GM13976 (cell line): Measurements from ENCODE around the gene SPATA16.
"Not testable (repeated sequence)": the region's sequence is repeated elsewhere in the genome, so short reads cannot be mapped to it uniquely, and the experiment has no call there.

Source experiments
- DNase-seq: peaks from one replicate; pipeline ENCODE4 v3.0.0; 2012; ENCODE audit warnings: low spot score
- in situ Hi-C: fragments of 300-500 bp; cut with MboI; formaldehyde crosslinking; loops from one replicate; pipeline ENCODE4 v1.12.0; 2022; ENCODE audit warnings: low sequenced_read_pairs, mixed read lengths, inconsistent platforms; ENCODE audit not compliant: unreplicated experiment
- TF ChIP-seq, protein P1 (sequence below): IDR thresholded peaks from 2 replicates; pipeline ENCODE4 v1.5.1; 2012; ENCODE audit warnings: borderline replicate concordance, mild to moderate bottlenecking; ENCODE audit not compliant: insufficient read depth; ENCODE audit errors: extremely low read depth, missing control alignments, control extremely low read depth

SPATA16 gene

DNA sequence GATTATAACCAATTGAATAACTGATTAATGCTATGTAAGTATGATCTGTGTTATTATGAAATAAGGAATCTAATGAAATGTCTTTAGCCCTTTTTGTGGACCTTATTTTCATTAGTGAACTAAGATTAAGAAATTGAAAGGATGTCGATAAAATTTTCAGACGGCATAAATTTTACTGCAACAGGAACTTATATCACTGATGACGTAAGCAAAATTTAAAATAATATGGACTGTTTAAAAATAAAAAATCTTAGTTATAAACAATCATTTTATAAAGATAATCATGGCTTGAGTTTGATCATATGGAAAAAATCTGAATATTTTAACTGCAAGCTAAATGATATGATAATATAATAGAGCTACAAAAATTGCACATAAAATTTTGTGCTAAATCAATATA, 112.7 kb downstream of the SPATA16 start:
- no peak for DNase-seq
- in situ Hi-C loops, result no loop called here

DNA sequence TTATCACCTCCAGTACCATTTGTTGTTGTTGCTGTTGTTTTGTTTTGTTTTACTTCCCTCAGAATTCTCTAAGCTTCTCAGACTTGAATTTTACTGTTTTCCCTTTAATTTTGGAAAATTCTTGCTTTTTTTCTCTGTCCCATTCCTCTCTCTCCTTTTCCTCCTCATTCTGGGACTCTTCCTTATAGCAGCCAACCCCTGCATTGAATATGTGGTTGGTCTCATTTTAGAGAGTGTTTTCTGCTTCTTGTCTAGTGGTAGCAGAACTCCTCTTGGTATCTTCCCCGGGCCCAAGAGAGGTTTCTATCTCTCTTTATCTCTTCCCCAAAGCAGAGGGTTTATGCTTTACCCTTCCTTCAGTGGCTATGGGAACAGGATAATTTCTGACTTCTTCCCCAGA, 113.6 kb downstream of the SPATA16 start:
- in situ Hi-C loops, result no loop called here

More for the DNA sequence above, 112.7 kb downstream of the SPATA16 start:
- TF ChIP-seq, protein P1, sequence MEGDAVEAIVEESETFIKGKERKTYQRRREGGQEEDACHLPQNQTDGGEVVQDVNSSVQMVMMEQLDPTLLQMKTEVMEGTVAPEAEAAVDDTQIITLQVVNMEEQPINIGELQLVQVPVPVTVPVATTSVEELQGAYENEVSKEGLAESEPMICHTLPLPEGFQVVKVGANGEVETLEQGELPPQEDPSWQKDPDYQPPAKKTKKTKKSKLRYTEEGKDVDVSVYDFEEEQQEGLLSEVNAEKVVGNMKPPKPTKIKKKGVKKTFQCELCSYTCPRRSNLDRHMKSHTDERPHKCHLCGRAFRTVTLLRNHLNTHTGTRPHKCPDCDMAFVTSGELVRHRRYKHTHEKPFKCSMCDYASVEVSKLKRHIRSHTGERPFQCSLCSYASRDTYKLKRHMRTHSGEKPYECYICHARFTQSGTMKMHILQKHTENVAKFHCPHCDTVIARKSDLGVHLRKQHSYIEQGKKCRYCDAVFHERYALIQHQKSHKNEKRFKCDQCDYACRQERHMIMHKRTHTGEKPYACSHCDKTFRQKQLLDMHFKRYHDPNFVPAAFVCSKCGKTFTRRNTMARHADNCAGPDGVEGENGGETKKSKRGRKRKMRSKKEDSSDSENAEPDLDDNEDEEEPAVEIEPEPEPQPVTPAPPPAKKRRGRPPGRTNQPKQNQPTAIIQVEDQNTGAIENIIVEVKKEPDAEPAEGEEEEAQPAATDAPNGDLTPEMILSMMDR, result no peak

DNA sequence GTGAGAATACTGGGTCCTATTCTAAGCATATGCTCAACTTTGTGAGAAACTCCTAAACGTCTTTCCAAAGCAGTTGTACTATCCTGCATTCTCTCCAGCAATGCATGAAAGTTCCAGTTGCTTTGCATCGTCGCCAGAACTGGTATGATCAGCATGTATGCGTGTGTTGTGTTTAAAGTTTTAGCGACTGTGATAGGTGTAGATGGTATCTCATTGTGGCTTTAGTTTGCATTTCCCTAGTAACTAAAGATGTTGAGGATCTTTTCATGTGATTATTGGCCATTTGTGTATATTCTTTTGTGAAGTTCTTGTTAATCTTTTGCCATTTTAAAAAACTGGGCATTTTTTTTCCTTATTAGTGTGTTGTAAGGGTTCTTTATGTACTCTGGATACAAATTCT, 115.1 kb downstream of the SPATA16 start:
- TF ChIP-seq, protein P1, result no peak
- DNase-seq, result no peak
- in situ Hi-C loops, result no loop called here

More for the DNA sequence above, 113.6 kb downstream of the SPATA16 start:
- DNase-seq, result no peak
- TF ChIP-seq, protein P1, result no peak

DNA sequence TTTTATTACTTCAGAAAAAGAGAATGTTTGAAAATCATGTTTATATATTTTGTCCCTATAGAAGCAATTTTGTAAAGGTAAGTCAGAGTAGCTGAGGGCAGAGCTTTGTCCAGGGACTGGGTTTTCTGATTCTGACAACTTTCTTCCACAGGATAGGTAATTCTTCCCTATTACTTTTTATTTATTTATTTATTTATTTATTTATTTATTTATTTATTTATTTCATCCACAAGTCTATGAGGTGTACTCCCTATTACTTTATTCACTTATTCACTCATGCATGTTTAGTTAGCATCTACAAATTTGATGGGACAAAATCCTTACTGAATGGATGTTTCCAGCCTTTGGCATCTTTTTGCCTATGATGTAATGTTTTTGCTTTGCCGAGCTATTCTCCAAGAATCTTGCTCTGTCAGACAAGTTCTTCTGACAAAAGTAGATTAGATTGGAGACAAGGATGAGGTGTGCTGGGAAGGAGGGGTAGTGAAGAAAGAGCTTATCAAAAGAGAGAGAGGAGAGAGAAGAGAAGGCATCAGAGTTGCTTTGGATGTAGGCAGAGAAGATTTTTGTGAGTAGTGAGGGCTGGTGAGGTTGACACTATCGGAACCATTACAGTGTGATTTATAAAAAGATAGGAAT, 119.4 kb downstream of the SPATA16 start:
- in situ Hi-C loops, result no loop called here
- no peak for DNase-seq
- TF ChIP-seq, protein P1, result no peak

DNA sequence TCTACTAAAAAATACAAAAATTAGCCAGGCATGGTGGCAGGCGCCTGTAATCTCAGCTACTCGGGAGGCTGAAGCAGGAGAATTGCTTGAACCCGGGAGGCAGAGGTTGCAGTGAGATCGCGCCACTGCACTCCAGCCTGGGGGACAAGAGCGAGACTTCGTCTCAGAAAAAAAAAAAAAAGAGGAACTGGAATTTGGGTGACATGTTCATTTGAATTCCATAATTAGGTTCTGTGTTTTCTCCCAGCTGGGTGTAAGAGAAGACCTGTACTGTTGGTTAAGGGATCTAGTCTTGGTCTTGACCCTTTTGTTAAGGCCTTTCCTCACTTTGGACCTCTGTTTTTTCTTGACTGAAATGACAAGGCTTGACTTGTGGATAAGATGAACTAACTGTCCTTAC, 120.9 kb downstream of the SPATA16 start:
- in situ Hi-C loops, DNase-seq: not testable (repeated sequence)

DNA sequence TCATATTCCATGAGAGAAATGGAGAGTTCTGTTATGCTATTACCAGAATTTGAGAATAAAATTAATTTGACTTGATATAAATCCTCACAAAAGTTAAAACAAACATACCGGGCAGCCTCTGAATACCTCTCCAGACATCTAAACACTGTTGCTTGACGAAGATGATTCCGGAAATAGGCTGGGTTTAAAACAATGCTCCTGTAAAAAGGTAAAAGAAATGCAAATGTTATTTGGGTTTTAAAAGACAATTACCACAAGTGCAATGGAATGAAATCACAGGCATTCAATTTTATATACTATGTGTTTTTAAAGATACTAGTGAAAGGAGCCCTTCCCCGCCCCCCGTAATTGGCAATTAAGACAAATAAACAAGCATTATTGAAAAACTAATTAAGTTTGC, 121.7 kb downstream of the SPATA16 start:
- TF ChIP-seq, protein P1, result no peak
- no peak for DNase-seq
- in situ Hi-C loops, result no loop called here

DNA sequence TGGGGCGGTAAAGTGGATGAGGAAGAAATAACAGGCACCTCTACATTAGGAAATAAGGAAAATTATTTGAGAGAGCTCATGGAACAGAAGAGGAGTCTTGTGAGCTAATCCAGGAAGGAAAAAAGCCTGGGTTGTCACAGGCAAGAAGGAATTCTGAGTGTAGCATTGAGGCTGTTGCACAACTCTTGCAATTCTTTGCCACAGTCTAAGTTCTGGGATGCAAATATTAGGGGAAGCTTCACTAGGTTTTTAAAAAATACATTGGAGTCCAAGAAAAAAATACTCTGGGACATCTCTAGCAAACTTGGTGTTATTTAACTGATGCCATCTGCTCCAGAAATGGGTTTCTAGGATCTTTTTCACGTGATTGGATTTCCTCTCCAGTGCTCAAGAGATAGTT, 122.3 kb downstream of the SPATA16 start:
- no peak for DNase-seq
- in situ Hi-C loops, result no loop called here
- TF ChIP-seq, protein P1, result no peak
